Right ventricle myocardium inferior (tissue), 1 donor: ENCODE data around the gene PPP2R3B. TPM values are rescaled to one million over a fixed set of nuclear protein-coding genes. Genes with fewer than 3 reads are reported as not detected.

Experiments used
- ATAC-seq: fragments of 200-7000 bp; cut with Tn5 transposase; one replicate; pipeline ENCODE4 v1.9.1; 2020; ENCODE audit warnings: mild to moderate bottlenecking, moderate library complexity
- DNase-seq: peaks from one replicate; pipeline ENCODE4 v3.0.0; 2021; ENCODE audit errors: missing footprints
- intact Hi-C: fragments of 100-400 bp; cut with DNase I; formaldehyde crosslinking; loops from one replicate; pipeline ENCODE4 v1.11.0; 2022
- total RNA-seq: library from RNA; stranded (reverse); fragmentation: NEBNext Ultra II Directional; extraction: Animal tissue kit (Norgen Biotek cat#: 25700); gene quantifications from one replicate; pipeline ENCODE4 v1.2.1, GENCODE V29; 2021
- donor health status: DM: no; HTN: yes; CAD: no; lungs with severe emphysema.

Gene PPP2R3B
- total RNA-seq, 1 donor from 2014 or later: 164 TPM

DNA sequence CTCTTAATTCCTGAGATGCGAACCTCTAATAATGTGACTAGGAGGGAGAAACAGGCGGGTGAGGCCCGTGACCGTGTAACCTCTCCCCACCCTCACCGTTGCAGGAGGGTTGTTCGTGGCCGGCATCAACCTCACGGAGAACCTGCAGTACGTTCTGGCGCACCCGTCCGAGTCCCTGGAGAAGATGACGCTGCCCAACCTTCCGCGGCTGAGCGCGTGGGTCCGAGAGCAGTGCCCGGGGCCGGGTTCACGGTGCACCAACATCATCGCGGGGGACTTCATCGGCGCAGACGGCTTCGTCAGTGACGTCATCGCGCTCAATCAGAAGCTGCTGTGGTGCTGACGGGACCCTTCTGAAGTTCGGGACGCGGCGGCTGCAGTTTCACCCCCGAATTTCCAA, 87.7 kb downstream of the PPP2R3B start:
- no peak for DNase-seq
- intact Hi-C loops: no loop called here
- no peak for ATAC-seq

DNA sequence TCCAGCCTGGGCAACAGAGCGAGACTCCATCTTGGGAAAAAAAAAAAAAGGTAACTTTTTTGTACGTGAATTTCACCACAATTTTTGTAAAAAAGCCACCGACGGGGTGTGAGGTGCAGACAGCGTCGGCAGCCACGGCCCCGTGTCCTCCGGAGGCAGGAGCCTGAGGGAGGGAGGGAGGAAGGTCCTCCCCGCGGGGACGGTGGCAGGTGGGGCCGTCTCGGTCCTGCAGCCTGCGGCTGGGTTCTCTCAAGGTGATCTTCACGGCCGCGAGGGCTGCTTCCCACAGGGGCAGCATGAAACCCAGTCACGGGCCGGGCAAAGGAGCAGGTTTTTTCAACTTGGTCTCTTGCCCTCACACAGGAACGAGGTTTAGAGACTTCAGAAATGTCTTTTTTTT, 91.6 kb downstream of the PPP2R3B start:
- no peak for DNase-seq
- intact Hi-C loops: no loop called here
- no peak for ATAC-seq

DNA sequence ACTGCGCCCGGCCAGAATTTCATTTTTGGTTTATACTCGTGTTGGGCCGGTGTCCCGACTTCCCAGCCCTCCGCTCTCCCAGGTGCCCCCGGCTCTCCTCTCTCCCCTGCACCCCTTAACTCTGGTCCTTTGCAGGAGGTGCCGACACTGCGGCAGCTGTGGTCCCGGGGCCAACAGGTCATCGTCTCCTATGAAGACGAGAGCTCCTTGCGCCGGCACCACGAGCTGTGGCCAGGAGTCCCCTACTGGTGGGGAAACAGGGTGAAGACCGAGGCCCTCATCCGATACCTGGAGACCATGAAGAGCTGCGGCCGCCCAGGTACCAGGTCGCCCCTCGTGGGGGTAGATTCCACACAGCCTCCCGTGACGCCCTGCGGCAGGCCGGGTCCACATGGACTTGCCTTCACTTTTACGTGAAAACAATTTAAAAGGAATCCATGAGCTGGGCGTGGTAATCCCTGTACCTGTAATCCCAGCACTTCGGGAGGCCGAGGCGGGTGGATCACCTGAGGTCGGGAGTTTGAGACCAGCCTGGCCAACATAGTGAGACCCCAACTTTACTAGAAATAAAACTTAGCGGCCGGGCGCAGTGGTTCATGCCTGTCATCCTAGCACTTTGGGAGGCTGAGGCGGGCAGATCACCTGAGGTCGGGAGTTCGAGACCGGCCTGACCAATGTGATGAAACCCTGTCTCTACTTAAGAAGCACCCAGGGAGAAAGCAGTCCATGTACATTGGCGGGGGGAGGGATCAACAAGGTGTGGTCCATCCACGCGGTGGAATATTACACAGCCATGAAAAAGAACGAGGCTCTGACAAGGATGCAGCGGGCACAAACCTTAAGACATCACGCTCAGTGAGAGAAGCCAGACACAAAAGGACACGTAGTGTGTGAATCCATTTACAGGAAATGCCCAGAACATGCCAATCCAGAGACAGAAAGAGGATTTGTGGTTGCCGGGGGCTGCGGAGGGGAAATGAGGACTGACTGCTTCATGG, 93.5 kb downstream of the PPP2R3B start:
- ATAC-seq (no peak), DNase-seq (no peak)
- intact Hi-C loops: no loop called here

DNA sequence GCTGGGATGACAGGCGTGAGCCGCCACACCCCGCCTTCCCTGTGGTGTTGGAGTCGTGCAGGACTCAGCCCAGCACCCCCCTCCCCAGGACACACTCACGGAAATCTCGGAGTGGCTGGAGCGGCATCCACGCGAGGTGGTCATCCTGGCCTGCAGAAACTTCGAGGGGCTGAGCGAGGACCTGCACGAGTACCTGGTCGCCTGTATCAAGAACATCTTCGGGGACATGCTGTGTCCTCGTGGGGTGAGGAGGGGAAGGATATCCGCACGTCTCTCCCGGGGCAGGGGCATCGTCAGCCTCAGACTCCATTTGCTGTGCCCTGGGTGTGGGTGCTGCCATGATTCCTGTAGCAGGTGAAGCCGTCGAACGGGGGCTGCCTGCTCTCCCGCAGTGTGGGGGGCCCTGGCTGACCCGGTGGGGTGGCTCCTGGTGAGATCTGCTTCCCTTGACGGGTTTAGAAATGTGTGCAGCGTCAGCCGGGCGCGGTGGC, 95.3 kb downstream of the PPP2R3B start:
- intact Hi-C loops: no loop called here
- DNase-seq: no peak
- ATAC-seq: no peak

DNA sequence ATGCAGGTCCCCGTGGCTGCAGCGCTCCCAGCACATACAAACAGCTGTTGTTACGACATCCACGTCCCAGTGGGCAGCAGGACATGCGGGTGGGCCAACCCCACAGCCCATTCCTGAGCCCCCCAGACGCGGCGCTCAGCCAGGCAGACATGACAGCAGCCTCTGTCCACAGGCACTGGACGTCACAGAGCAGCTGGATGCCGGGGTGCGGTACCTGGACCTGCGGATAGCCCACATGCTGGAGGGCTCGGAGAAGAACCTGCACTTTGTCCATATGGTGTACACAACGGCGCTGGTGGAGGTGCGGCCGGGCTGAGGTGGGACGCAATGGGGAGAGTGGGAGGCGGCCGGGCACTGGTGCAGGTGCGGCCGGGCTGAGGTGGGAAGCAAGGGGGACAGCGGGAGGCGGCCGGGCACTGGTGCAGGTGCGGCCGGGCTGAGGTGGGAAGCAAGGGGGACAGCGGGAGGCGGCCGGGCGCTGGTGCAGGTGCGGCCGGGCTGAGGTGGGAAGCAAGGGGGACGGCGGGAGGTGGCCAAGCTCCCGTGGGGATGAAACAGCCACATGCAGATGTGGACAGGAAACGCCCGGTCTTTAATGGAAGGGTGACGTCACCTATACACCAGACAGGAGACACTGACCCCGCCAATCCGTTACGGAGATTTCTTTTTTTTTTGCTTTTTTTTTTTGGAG, 96.1 kb downstream of the PPP2R3B start:
- ATAC-seq: no peak
- DNase-seq: no peak
- intact Hi-C loops: no loop called here

DNA sequence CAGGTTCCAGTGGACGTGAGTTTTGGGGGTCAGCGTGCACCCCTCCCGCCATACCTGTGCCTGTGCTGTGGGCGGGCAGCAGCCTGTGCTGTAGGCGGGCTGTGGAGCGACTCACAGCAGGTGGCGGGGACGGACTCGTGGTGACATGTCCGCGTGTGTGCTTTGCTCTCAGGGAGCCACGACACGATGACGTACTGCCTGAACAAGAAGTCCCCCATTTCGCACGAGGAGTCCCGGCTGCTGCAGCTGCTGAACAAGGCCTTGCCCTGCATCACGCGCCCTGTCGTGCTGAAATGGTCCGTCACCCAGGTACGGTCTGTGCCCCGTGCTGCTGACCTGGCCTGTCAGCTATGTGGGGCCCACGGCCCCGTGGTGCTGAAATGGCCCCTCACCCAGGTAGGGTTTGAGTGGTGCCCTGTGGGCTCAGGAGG, 98.1 kb downstream of the PPP2R3B start:
- ATAC-seq: no peak
- intact Hi-C loops: no loop called here
- DNase-seq: no peak

DNA sequence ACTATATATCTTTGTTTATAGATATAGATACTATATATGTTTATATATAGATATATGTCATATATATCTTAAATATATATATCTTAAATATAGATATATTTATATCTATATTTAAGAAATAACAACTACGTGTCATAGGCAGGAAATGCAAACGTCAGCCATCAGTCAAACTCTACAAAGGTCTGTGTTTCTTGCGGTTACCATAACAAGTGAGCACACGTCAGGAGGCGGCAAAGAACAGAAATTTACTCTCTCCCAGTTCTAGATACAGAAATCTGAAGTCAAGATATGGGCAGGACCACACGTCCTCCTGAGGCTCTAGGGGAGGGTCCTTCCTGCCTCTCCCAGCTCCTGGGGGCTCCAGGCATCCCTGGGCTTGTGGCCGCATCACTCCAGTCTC, 99.0 kb downstream of the PPP2R3B start:
- DNase-seq (no peak), ATAC-seq (no peak)
- intact Hi-C loops: no loop called here

DNA sequence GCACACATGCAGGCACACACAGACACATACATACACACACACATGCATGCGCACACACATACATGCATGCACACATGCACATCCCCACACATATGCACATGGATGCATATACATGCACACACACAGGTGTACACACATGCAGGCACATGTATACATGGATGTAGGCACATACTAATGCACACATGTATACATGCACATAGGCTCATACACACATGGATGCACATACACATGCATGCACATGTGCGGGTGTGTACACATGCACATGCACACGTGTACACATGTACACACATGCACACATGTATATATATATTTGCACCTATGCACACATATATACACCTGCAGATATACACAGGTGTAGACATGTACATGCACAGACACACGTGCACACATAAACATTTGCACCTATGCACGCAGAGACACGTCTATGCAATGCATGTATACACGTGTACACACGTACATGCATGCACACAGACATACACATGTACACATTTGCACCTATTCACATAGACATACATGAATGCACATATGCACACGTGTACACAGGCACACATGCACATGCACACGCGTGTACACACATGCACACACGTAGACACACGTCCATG, 101.5 kb downstream of the PPP2R3B start:
- DNase-seq (no peak), ATAC-seq (no peak)
- intact Hi-C loops: no loop called here

Other genes starting within 250 kb of the PPP2R3B start
- 6.1 TPM for gene PLCXD1, start 105.5 kb downstream of the PPP2R3B start, total RNA-seq
- 51.4 TPM for gene GTPBP6, start 68.1 kb downstream of the PPP2R3B start, total RNA-seq
- not detected for gene SHOX, start 243.9 kb upstream of the PPP2R3B start, total RNA-seq